ENCODE results near the gene RIMKLA. TPM values are rescaled to one million over a fixed set of nuclear protein-coding genes. Genes with fewer than 3 reads are reported as not detected.

RIMKLA gene
- total and polyA plus RNA-seq, 10 of the 15 experiments (the other 5 are each of a cell fraction or from before 2014, with no cell fraction given): 0.01 to 0.52 (median 0.08) TPM

DNA sequence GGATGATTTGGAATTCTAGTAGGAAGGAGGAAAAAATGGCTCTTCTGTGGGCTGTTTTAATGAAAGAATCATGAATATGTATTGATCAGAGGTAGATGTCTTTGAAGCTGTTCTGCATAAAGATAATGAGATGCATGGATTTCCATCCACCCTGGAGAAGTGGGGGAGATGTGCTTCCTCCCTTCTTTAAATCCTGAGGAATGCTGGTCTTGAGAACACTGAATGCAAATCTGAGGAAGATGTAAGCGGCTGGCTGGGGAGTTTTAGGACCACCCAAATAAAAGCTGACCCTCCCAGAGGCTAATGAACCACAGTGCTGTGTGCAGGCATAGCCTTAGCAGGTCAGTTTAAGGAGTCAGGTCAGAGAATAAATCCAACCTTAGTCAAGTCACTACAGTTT lies 37.9 kb downstream of the RIMKLA start:
- no peak overlapping the region for H3K4me3 ChIP-seq
- no peaks in the 10 kb centered on the region for H3K4me1 ChIP-seq (ENCODE audit: control insufficient read depth, insufficient read depth, low read length)
- FAIRE-seq (no peak), DNase-seq (ENCODE audit: low read depth, low spot score) (no peak), ATAC-seq (no peak)
- ChIA-PET POLR2A (no interaction called here), RAD21 (ENCODE audit: unreplicated experiment) (no interaction called here), CTCF (no interaction called here), SMC1A (ENCODE audit: uncharacterized antibody, unreplicated experiment) (no interaction called here)
- H3K27ac ChIP-seq (ENCODE audit: control insufficient read depth, insufficient read depth): no peak overlapping the region
- WGBS (ENCODE audit: insufficient coverage, insufficient replicate concordance, low lambda C conversion rate, missing lambda C conversion rate): 0% methylated on average over 1 of the region's 1 CpG
- no peak overlapping the region for H3K4me2 ChIP-seq (ENCODE audit: control insufficient read depth, insufficient read depth)
- in situ Hi-C loops (cut with MboI): no loop called here
- H3K79me2 ChIP-seq (ENCODE audit: control insufficient read depth, insufficient read depth, low read length): no peaks in the 10 kb centered on the region
- H3K9me3 ChIP-seq (replicated peaks; ENCODE audit: control insufficient read depth, insufficient read depth, low read length): no peaks in the 10 kb centered on the region
- no TSS peak for BruUV-seq (replicated peaks)
- no peaks in the 10 kb centered on the region for H3K36me3 ChIP-seq (ENCODE audit: control insufficient read depth in 2 of 2, insufficient read depth in 2 of 2, low read length in 1 of 2)
- intact Hi-C loops (cut with micrococcal nuclease; ENCODE audit: unreplicated experiment): no loop called here
- H2AFZ ChIP-seq (ENCODE audit: control insufficient read depth, low read depth, low read length): no peak overlapping the region
- H3K9ac ChIP-seq (ENCODE audit: control insufficient read depth, insufficient read depth, low read length): no peak overlapping the region
- no peaks in the 10 kb centered on the region; a peak in 1 of 4 replicates for H3K27me3 ChIP-seq (replicated peaks in 1 of 2; ENCODE audit: control insufficient read depth in 2 of 2, insufficient read depth in 2 of 2, low read length in 1 of 2)
- no peaks in the 10 kb centered on the region for H4K20me1 ChIP-seq (ENCODE audit: control insufficient read depth, insufficient read depth)
- TF ChIP-seq CHD2 (IDR thresholded peaks at IDR 0.05; ENCODE audit: borderline replicate concordance, low read depth, low read length): no peak
- no peak for TF ChIP-seq ESRRA (IDR thresholded peaks at IDR 0.05; ENCODE audit: low read length)
- TF ChIP-seq, protein P1, sequence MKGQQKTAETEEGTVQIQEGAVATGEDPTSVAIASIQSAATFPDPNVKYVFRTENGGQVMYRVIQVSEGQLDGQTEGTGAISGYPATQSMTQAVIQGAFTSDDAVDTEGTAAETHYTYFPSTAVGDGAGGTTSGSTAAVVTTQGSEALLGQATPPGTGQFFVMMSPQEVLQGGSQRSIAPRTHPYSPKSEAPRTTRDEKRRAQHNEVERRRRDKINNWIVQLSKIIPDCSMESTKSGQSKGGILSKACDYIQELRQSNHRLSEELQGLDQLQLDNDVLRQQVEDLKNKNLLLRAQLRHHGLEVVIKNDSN (IDR thresholded peaks at IDR 0.05; ENCODE audit: borderline replicate concordance, extremely low read length, insufficient read depth, low read depth, low read length): no peak
- TF ChIP-seq FOS (IDR thresholded peaks at IDR 0.05; ENCODE audit: borderline replicate concordance, extremely low read depth, insufficient read length): no peak
- no peak for TF ChIP-seq KAT2A (conservative IDR thresholded peaks at IDR 0.05; ENCODE audit: control insufficient read depth, low read depth, low read length)
- TF ChIP-seq, protein P2, sequence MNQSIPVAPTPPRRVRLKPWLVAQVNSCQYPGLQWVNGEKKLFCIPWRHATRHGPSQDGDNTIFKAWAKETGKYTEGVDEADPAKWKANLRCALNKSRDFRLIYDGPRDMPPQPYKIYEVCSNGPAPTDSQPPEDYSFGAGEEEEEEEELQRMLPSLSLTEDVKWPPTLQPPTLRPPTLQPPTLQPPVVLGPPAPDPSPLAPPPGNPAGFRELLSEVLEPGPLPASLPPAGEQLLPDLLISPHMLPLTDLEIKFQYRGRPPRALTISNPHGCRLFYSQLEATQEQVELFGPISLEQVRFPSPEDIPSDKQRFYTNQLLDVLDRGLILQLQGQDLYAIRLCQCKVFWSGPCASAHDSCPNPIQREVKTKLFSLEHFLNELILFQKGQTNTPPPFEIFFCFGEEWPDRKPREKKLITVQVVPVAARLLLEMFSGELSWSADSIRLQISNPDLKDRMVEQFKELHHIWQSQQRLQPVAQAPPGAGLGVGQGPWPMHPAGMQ (IDR thresholded peaks at IDR 0.05; ENCODE audit: borderline replicate concordance): no peak
- TF ChIP-seq STAT1 (conservative IDR thresholded peaks at IDR 0.05): no peak
- no peak for TF ChIP-seq WRNIP1 (IDR thresholded peaks at IDR 0.05; ENCODE audit: borderline replicate concordance, low read depth, low read length)
- TF ChIP-seq, protein P3, sequence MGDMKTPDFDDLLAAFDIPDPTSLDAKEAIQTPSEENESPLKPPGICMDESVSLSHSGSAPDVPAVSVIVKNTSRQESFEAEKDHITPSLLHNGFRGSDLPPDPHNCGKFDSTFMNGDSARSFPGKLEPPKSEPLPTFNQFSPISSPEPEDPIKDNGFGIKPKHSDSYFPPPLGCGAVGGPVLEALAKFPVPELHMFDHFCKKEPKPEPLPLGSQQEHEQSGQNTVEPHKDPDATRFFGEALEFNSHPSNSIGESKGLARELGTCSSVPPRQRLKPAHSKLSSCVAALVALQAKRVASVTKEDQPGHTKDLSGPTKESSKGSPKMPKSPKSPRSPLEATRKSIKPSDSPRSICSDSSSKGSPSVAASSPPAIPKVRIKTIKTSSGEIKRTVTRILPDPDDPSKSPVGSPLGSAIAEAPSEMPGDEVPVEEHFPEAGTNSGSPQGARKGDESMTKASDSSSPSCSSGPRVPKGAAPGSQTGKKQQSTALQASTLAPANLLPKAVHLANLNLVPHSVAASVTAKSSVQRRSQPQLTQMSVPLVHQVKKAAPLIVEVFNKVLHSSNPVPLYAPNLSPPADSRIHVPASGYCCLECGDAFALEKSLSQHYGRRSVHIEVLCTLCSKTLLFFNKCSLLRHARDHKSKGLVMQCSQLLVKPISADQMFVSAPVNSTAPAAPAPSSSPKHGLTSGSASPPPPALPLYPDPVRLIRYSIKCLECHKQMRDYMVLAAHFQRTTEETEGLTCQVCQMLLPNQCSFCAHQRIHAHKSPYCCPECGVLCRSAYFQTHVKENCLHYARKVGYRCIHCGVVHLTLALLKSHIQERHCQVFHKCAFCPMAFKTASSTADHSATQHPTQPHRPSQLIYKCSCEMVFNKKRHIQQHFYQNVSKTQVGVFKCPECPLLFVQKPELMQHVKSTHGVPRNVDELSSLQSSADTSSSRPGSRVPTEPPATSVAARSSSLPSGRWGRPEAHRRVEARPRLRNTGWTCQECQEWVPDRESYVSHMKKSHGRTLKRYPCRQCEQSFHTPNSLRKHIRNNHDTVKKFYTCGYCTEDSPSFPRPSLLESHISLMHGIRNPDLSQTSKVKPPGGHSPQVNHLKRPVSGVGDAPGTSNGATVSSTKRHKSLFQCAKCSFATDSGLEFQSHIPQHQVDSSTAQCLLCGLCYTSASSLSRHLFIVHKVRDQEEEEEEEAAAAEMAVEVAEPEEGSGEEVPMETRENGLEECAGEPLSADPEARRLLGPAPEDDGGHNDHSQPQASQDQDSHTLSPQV (IDR thresholded peaks at IDR 0.05): no peak
- no peak for TF ChIP-seq NFYA (IDR thresholded peaks at IDR 0.05; ENCODE audit: borderline replicate concordance, low read depth, low read length)
- TF ChIP-seq BMI1 (IDR thresholded peaks at IDR 0.05; ENCODE audit: borderline replicate concordance): no peak
- no peak for TF ChIP-seq ZZZ3 (IDR thresholded peaks at IDR 0.05; ENCODE audit: control insufficient read depth, insufficient read length, low read depth)
- TF ChIP-seq, protein P4, sequence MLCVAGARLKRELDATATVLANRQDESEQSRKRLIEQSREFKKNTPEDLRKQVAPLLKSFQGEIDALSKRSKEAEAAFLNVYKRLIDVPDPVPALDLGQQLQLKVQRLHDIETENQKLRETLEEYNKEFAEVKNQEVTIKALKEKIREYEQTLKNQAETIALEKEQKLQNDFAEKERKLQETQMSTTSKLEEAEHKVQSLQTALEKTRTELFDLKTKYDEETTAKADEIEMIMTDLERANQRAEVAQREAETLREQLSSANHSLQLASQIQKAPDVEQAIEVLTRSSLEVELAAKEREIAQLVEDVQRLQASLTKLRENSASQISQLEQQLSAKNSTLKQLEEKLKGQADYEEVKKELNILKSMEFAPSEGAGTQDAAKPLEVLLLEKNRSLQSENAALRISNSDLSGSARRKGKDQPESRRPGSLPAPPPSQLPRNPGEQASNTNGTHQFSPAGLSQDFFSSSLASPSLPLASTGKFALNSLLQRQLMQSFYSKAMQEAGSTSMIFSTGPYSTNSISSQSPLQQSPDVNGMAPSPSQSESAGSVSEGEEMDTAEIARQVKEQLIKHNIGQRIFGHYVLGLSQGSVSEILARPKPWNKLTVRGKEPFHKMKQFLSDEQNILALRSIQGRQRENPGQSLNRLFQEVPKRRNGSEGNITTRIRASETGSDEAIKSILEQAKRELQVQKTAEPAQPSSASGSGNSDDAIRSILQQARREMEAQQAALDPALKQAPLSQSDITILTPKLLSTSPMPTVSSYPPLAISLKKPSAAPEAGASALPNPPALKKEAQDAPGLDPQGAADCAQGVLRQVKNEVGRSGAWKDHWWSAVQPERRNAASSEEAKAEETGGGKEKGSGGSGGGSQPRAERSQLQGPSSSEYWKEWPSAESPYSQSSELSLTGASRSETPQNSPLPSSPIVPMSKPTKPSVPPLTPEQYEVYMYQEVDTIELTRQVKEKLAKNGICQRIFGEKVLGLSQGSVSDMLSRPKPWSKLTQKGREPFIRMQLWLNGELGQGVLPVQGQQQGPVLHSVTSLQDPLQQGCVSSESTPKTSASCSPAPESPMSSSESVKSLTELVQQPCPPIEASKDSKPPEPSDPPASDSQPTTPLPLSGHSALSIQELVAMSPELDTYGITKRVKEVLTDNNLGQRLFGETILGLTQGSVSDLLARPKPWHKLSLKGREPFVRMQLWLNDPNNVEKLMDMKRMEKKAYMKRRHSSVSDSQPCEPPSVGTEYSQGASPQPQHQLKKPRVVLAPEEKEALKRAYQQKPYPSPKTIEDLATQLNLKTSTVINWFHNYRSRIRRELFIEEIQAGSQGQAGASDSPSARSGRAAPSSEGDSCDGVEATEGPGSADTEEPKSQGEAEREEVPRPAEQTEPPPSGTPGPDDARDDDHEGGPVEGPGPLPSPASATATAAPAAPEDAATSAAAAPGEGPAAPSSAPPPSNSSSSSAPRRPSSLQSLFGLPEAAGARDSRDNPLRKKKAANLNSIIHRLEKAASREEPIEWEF (IDR thresholded peaks at IDR 0.05; ENCODE audit: insufficient replicate concordance, low read depth, low read length): no peak

Measured in GM12878 (cell line).